GM13976 (cell line): ENCODE results near the gene RNF126.
"Not testable (repeated sequence)": the region's sequence is repeated elsewhere in the genome, so short reads cannot be mapped to it uniquely, and the experiment has no call there.

Experiments
- DNase-seq: peaks from one replicate; pipeline ENCODE4 v3.0.0; 2012; ENCODE audit warnings: low spot score
- CTCF ChIP-seq: IDR thresholded peaks from 2 replicates; pipeline ENCODE4 v1.5.1; 2012; ENCODE audit warnings: borderline replicate concordance, mild to moderate bottlenecking; ENCODE audit not compliant: insufficient read depth; ENCODE audit errors: extremely low read depth, missing control alignments, control extremely low read depth
- in situ Hi-C: fragments of 300-500 bp; cut with MboI; formaldehyde crosslinking; loops from one replicate; pipeline ENCODE4 v1.12.0; 2022; ENCODE audit warnings: low sequenced_read_pairs, mixed read lengths, inconsistent platforms; ENCODE audit not compliant: unreplicated experiment

RNF126 gene

GRCh38 chr19:611481-611868, 51.5 kb downstream of the RNF126 start:
- no peak for DNase-seq
- in situ Hi-C loops = no loop called here
- no peak for TF ChIP-seq CTCF

GRCh38 chr19:610801-611480, 52.1 kb downstream of the RNF126 start:
- DNase-seq = peak; percentile 83
- no peak for TF ChIP-seq CTCF
- in situ Hi-C loops = no loop called here

GRCh38 chr19:610071-610800, 52.8 kb downstream of the RNF126 start:
- in situ Hi-C loops = no loop called here
- no peak for DNase-seq
- no peak for TF ChIP-seq CTCF

- no peak for DNase-seq
- in situ Hi-C loops = no loop called here
- TF ChIP-seq CTCF = no peak
Observed at GRCh38 chr19:609004-609346, 54.0 kb downstream of the RNF126 start.

- in situ Hi-C loops = no loop called here
- no peak for TF ChIP-seq CTCF
- DNase-seq = no peak
Observed at GRCh38 chr19:608155-609003, 54.6 kb downstream of the RNF126 start.

GRCh38 chr19:607301-608154, 55.5 kb downstream of the RNF126 start:
- TF ChIP-seq CTCF = no peak
- in situ Hi-C loops = no loop called here

GRCh38 chr19:605061-605971, 57.7 kb downstream of the RNF126 start:
- in situ Hi-C loops, DNase-seq: not testable (repeated sequence)

More at GRCh38 chr19:607301-608154, 55.5 kb downstream of the RNF126 start:
- DNase-seq = no peak
